ENCODE results near the gene IQSEC2.

The IQSEC2 gene

DNA sequence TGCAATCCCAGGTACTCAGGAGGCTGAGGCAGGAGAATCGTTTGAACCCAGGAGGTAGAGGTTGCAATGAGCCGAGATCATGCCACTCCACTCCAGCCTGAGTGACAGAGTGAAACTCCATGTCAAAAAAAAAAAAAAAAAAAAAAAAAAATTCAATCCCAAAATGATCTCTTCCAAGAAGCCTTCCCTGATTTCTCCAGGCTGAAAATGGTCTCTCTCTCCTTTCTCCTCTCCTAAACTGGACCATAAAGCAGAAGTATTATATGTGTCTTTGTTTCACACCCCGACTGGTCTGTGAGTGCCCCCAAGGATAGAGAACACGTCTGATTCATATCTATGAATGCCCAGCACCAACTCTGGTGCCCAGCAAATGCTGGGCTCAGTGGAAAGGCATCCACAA lies 39.1 kb downstream of the IQSEC2 start:
- DNase-seq (ENCODE audit: low spot score), result no peak

DNA sequence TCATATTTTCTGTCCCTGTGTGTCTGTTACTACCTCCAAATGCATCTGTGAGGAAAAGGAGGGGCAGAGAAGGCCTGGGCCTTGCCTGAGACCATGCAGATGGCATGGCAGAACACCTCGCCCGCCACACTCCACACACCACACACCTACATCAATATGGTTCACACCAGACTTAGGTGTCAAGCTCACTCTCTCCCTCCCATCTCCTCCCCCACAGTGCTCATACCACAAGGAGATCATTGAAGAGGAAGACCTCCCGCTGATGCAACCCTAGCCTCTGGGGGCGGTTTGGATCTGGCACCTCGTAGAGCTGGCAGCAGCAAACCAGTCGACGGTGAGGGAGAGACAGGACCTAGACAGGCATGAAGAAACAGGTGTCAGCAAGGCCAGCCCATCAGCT lies 39.8 kb downstream of the IQSEC2 start:
- no peak for DNase-seq (ENCODE audit: low spot score)

DNA sequence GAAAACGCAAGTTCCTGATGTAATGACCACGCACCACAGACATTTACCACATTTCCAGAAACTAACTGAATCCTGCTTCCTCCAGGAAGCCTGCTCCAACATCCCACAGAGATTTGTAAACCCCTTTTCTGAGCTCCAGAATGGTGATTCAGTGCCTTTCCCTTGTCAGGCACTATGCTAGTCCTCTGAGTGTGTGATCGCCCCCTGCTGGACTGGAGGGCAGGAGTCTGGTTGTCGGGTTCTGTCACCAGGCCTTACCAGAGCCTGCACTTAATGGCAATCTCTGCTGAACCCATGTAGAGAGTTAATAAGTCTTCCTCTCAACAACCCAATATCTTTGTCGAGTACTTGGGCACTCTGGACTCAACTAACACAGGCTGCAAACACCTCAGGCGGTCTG lies 41.9 kb downstream of the IQSEC2 start:
- no peak for DNase-seq (ENCODE audit: low spot score)

DNA sequence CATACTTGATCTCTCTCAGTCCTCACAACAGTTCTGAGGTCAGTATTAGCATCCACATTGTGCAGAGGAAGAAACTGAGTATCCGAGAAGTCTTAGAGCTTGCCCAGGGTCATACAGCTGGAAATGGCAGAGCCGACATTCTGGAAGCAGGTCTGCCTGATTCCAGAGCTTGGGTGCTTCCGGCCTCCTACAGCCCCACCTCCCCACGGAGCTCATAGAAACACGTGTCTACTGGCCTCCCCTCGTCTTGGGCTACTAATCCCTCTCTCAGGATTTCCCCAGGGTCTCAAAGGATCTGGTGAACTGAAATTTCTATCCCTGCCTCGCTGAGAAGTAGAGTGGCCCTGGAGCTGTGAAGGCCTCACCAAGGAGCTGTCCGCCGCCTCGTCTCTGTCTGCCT lies 44.3 kb downstream of the IQSEC2 start:
- DNase-seq (ENCODE audit: low spot score), result no peak

DNA sequence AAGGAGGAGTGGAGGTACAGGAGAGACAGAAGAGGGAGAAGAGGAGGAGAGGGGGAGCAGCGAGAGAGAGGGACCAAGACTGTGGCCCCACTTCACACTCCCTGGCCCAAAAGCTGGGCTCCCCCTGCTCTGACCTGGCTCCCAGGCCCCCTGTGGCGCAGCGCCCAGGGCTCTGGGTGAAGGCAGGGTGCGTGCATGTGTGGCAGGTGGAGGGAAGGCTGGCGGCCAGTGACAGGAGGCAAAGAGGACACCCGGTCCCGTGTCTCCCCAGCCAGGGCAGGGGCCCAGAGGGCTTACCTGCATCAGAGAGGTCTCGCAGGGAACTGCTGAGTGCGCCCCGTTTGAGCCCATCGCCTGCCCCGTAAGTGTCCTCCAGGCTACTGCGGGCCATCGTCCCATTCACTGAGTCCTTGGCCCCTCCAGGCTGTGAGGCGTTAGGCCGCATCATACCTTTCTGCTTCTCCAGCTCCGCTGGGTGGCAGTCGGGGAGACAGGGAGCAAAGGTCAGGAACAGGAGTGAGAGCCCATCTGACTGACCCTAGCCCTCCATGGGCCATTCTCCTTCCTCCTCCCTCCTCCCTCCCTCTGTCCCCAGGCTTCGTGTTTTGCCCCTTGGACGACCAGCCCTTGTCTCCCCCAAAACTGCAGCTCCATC lies 45.2 kb downstream of the IQSEC2 start:
- DNase-seq (ENCODE audit: low spot score), result no peak

DNA sequence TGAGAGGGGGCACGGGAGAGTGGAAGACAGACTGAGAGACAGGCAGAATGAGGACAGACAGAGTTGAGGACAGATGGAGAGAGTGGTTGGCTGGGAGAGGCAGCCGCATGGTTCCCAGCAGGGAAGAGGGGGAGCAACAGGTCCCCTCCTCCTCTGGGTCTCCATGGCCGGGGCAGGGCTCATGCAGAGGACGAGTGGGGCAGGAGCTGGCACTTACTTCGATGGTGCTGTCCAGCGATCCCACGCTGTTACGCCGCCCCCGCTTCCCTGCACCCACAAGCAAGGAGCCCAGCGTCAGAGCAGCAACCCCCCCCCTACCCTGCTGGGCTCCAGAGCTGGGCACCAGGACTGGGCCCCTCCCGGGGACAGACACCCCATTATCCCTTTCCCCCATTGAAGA lies 45.8 kb downstream of the IQSEC2 start:
- no peak for DNase-seq (ENCODE audit: low spot score)

DNA sequence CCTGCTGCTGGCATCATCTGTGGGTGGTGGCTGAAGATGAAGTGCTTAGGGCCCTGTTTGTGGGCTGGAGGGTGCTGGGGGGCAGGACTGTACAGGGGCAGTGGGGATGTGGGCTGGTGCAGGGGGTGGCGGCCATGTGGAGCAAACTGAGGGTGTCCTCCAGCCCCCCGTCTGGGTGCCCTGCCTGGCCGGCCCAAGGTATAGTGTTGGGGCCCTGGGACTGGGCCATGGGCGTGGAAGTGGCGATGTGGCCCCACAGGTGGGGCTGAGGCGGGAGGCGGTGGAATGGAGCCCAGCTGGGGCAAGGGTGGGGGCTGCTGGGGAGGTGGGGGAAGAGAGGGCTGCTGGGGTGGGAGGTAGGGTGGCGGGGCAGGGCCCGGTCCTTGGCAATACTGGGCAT lies 46.9 kb downstream of the IQSEC2 start:
- no peak for DNase-seq (ENCODE audit: low spot score)

DNA sequence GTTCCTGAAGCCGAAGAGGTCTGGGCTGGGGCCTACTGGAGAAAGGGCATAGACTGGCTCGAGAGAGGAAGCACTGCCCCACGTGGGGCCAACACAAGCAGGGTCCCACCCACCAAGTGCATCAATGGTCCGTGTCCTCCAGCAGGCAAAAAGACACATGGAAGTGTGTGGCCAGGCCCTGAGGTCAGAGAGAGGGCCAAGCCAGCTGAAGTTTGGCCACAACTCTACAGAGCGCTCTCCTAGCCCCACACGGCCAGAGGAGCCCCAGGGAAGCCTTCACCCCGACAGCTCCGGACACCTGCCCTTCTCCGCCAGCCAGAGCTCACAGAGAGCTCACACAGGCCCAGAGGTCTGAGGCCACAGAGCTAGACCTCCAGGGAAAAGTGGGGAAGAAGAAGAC lies 47.8 kb downstream of the IQSEC2 start:
- no peak for DNase-seq (ENCODE audit: low spot score)

DNA sequence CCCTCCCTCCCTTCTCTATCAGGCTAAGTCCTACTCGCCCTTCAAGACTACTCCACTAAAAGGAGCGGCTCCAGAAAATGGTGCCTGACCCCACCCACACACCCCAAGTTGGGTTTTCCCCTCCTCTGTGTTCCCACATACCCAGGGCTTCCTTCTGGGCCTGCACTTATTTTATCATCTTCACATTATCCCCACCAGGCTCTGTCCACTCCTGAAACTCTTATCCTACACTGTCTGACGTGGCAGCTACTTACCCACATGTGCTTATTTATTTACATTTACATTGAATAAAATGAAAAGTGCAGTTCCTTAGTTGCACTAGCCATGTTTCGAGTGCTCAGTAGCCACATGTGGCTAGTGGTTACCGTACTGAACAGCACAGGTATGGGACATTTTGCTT lies 51.3 kb downstream of the IQSEC2 start:
- no peak for DNase-seq (ENCODE audit: low spot score)

DNA sequence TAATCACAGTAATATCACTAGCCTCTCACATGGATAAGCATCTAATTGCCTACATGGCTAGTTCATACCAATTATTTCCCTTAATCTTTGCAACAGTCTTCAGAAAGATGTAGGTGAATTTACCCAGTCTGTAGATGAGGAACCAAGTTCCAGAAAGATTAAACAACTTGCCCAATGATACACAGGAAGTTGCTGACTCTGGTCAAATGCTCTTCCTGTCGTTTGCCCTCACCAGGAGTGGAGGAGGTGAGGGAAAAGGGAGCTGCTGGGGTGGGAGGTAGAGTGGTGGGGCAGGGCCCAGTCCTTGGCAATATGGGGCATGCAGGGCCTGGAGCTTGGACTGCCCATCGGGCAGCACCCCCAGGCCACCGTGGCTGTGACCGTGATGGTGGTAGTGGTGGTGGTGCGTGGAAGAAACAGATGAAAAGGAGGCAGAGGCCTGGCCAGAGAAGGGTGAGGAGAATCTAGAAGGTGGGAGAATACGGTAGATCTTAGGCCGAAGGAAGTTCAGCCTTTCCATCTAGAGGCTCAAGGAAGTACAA lies 54.1 kb downstream of the IQSEC2 start:
- DNase-seq (ENCODE audit: low spot score), result no peak

DNA sequence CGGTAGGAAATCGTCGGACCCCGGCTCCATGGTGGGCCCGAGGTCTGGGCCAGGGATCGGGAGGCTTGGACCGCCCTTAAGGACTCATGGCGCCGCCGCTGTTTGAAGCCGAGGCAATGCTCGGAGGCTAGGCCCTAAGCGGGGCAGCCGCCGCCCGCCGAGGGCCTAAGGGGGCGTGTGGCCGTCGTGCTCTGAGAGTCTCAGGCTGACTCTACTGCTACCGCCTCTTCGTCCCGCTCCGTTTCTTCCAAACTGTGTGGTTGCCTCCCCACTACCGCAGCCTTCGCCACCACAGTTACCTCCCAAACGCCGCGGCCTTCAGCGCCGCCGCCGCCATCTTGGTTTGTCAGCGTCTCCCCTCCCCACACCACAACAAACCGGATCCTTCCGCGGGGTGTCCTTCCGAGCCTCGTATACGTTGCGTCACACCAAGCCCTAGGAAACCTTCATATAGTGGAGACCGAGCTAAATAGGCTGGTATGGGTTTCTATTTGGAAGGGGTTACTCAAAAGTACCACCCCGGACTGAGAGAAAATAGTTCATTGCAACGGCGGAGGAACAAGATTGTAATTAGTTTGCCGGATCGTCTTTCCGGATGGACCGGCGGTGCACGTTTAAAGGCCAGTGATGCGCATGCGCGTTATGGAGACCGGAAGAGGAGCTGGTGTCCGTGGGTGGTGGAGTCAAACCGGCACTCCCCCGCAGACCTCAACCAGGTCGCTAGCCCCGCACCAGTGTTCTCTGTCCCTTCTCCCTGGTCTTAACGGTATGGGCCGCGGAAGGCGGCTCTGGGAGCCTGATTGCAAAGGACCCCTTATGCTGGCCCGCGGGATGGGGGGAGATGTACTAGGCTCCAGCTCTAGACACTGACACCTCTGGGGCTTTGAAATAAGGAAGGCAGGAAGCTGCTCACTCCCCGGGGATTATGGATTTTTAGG lies 56.3 kb downstream of the IQSEC2 start, which contains the start of gene KDM5C:
KDM5C (minus strand) TSS at position 348 of the 938 bp plus-strand sequence; CDS start at position 30, 318 bp downstream.
- DNase-seq (ENCODE audit: low spot score), result peak; percentile 88

DNA sequence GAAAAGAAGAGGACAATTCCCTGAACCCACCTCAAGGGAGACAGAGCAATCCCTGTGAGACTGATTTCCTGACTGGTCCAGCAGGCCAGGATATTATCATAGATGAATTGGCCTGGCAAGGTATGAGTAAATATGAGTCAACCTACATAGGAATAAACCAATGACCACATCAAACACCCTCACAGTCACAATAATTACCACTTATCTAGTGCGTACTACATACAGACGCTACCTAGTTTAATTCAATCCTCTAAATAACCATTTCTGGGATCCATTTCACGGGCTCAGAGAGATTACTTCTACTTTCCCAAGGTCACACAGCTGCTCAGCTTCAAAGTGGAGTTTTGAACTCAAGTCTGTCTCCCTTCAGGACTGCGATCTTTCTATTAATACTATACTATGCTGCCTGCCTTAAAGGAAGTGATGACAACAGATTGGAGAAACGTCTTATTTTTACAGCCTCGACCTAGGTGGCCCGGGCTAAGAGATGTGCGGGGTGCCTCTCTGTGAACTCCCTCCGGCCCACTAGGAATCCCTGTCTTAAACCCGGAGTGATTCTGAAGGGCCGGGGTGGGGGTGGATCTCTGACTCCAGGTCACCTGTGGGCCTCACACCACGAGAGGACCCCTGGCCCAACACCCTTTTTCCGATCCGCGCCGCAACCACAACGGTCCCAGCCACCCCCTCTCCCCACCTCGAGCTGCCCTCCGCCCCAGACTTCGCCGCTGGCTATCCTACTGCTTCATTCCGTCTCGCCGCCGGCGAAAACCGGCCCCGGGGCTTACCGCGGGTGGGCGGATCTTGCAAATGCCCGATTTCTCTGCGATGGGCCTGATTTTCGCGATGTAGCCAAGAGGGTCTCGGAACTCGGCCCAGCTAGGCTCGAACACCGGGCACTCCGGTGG lies 57.2 kb downstream of the IQSEC2 start:
- peak; percentile 60 for DNase-seq (ENCODE audit: low spot score)

DNA sequence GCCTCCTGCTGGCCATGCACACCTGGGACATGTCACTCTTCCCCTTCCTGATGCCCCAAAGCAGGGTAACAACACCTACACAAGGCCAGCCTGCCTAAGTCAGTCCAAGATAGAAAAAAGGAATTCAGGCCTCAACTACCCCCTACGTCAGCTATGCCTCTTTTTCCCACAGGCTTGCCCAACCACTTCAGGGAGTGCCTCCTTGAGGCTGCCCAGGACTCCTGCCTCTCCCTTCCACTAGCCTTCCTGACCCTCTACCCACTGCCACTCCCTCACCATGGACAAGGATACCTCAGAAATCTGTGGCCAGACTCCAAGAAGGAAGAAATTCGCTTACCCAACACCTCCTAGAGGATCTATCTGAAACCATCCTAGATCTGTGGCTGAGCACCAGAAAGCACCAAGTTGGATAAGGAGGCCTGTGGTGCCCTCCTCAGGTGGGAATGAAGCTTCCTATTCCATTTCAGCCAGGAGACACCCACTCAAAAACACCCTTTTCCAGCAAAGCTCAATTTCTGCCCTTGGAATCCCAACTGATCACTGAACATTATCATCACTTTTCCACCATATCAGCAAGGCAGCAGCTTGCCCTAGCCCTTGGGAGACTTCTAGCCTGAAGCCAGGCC lies 58.2 kb downstream of the IQSEC2 start:
- DNase-seq (ENCODE audit: low spot score), result peak; percentile 13
